ENCODE measurements around the gene FHOD3.

FHOD3 gene

DNA sequence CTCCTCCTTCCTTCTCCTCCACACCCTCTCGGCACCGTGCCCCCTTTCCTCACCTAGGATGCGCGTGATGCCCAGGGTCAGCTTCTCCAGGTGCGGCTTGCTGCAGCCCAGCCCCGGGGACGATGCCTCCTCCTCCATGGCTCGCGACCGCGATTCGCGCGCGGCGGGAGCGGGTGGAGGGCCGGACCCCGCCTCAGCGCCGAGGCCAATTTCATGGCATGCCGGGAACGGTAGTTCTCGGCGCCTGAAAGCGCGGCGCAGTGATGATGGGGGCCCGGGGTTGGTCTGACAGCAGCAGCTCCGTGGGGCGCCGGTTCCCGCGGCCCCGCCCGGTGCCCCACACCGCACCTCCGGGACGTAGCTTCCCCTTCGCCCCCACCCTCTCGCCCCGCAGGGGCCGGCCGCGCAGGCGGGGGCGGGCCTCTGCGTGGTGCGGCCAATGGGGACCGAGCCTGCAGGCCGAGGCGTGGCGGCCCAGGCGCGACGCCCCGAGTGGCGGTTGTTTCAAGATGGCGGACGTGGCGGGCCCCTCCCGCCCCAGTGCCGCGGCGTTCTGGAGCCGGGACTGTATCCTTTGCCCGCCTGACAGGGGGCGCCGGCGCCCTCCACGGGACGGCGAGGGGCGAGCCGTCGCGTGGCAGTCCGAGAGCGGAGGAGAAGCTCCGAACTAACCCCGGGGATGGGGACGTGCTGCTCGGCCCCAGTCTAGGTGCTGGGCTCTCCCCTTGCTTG lies 531.3 kb downstream of the FHOD3 start, which contains the start of the genes KIAA1328 and TPGS2:
TSS of gene KIAA1328 (plus strand) at position 498 of the 732 bp plus-strand sequence. CDS start at position 510, 12 bp downstream.
TSS of gene TPGS2 (minus strand) at position 373 of the 732 bp plus-strand sequence. CDS start at position 138, 235 bp downstream.
- DNase-seq (ENCODE audit: low read depth in 3 of 3), result peak; percentile 69 to 77 (median 74)
